ENCODE measurements around the gene LDLRAD3. TPM values are rescaled to one million over a fixed set of nuclear protein-coding genes. Genes with fewer than 3 reads are reported as not detected.

The LDLRAD3 gene
- total RNA-seq, 1 donor from 2014 or later: 18.2 TPM

- Mint-ChIP-seq H3K27ac (ENCODE audit: unreplicated experiment) (no peak overlapping the region), H3K27me3 (ENCODE audit: unreplicated experiment) (no peaks in the 10 kb centered on the region), H3K36me3 (ENCODE audit: unreplicated experiment) (peaks cover 4% of the 10 kb centered on the region), H3K9me3 (ENCODE audit: unreplicated experiment) (peaks cover 9% of the 10 kb centered on the region), H3K4me3 (ENCODE audit: unreplicated experiment) (no peak overlapping the region), H3K4me1 (ENCODE audit: unreplicated experiment) (peaks cover 8% of the 10 kb centered on the region)
- DNase-seq (ENCODE audit: extremely low spot score, unreplicated experiment): no peak
- no peak for TF ChIP-seq CTCF (IDR thresholded peaks at IDR 0.05)
These were observed 18.7 kb downstream of the LDLRAD3 start for GRCh38 chr11:35962369-35963138.

GRCh38 chr11:35963911-35964310 lies 20.0 kb downstream of the LDLRAD3 start:
- Mint-ChIP-seq H3K4me3 (ENCODE audit: unreplicated experiment) (no peak overlapping the region), H3K9me3 (ENCODE audit: unreplicated experiment) (peaks cover 9% of the 10 kb centered on the region), H3K4me1 (ENCODE audit: unreplicated experiment) (peaks cover 8% of the 10 kb centered on the region), H3K27ac (ENCODE audit: unreplicated experiment) (no peak overlapping the region), H3K36me3 (ENCODE audit: unreplicated experiment) (peaks cover 4% of the 10 kb centered on the region), H3K27me3 (ENCODE audit: unreplicated experiment) (no peaks in the 10 kb centered on the region)
- TF ChIP-seq CTCF (IDR thresholded peaks at IDR 0.05): no peak
- no peak for DNase-seq (ENCODE audit: extremely low spot score, unreplicated experiment)

GRCh38 chr11:35964841-35965240 lies 21.0 kb downstream of the LDLRAD3 start:
- H3K27me3 Mint-ChIP-seq (ENCODE audit: unreplicated experiment): no peaks in the 10 kb centered on the region
- H3K9me3 Mint-ChIP-seq (ENCODE audit: unreplicated experiment): peaks cover 9% of the 10 kb centered on the region
- H3K36me3 Mint-ChIP-seq (ENCODE audit: unreplicated experiment): peaks cover 4% of the 10 kb centered on the region
- TF ChIP-seq CTCF (IDR thresholded peaks at IDR 0.05): no peak
- H3K4me3 Mint-ChIP-seq (ENCODE audit: unreplicated experiment): no peak overlapping the region
- no peak overlapping the region for H3K27ac Mint-ChIP-seq (ENCODE audit: unreplicated experiment)
- no peak for DNase-seq (ENCODE audit: extremely low spot score, unreplicated experiment)
- peaks cover 8% of the 10 kb centered on the region for H3K4me1 Mint-ChIP-seq (ENCODE audit: unreplicated experiment)

- H3K27me3 Mint-ChIP-seq (ENCODE audit: unreplicated experiment): no peaks in the 10 kb centered on the region
- no peak overlapping the region for H3K4me3 Mint-ChIP-seq (ENCODE audit: unreplicated experiment)
- peaks cover 8% of the 10 kb centered on the region for H3K4me1 Mint-ChIP-seq (ENCODE audit: unreplicated experiment)
- peaks cover 12% of the 10 kb centered on the region for H3K9me3 Mint-ChIP-seq (ENCODE audit: unreplicated experiment)
- DNase-seq (ENCODE audit: extremely low spot score, unreplicated experiment): no peak
- peaks cover 4% of the 10 kb centered on the region for H3K36me3 Mint-ChIP-seq (ENCODE audit: unreplicated experiment)
- TF ChIP-seq CTCF (IDR thresholded peaks at IDR 0.05): no peak
- H3K27ac Mint-ChIP-seq (ENCODE audit: unreplicated experiment): no peak overlapping the region
These were observed 23.2 kb downstream of the LDLRAD3 start for GRCh38 chr11:35967042-35967441.

- peaks cover 7% of the 10 kb centered on the region for H3K9me3 Mint-ChIP-seq (ENCODE audit: unreplicated experiment)
- DNase-seq (ENCODE audit: extremely low spot score, unreplicated experiment): no peak
- no peak for TF ChIP-seq CTCF (IDR thresholded peaks at IDR 0.05)
- peaks cover 7% of the 10 kb centered on the region for H3K4me1 Mint-ChIP-seq (ENCODE audit: unreplicated experiment)
- H3K4me3 Mint-ChIP-seq (ENCODE audit: unreplicated experiment): no peak overlapping the region
- H3K27ac Mint-ChIP-seq (ENCODE audit: unreplicated experiment): no peak overlapping the region
- no peaks in the 10 kb centered on the region for H3K27me3 Mint-ChIP-seq (ENCODE audit: unreplicated experiment)
- no peaks in the 10 kb centered on the region for H3K36me3 Mint-ChIP-seq (ENCODE audit: unreplicated experiment)
These were observed 24.7 kb downstream of the LDLRAD3 start for GRCh38 chr11:35968386-35969088.
